Hypothalamus (tissue), 51 donors: ENCODE data around the gene NEUROD1.

ENCODE experiments used
- DNase-seq, 51 donors: peaks; one replicate each; lab custom pipeline; 2025; lab: John Stamatoyannopoulos, UW

The NEUROD1 gene

DNA sequence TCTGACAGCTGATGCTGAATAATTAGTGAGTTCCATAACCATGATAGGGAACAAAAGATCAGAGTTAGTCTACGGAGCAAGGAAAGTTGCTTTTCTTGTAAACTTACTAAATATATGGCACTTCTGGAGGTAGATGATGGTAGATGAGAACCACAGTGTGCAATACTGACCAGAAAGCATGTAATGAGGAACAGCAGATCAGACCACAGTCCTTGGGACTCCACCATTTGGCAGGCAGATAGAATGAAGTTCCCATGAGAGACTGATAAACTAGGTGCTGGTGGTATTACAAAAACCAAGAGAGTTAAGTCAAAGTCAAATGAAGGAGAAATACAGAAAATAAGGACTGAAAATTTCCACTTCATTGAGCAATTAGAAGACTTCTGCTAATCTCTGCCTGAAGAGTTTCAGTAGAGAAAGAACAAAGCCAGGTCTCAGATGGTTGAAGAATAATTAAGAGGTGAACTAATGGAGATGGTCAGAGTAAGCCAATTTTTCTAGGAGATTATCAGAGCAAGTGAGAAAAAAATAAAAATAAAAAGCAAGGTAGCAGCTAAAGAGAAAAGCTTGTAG is 33.8 kb downstream of the NEUROD1 start:
- no peak for DNase-seq

DNA sequence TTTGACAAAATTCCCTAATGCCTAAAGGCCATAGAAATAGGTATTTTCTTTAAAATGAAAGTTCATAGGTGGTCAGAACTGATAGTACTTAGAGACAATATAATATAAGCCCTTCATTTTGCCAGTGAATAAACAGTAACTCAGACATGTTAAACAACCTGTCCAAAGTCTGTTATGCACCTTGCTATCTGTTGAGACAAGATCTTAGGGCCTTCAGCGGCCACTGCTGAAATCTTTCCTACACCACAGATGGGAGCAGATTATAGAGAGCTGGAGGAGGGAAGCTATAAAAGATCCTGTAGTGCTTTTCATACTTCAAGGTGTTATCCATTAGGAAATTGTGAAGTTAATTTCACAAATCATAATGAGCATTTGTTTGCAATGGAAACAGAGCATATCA is 37.2 kb downstream of the NEUROD1 start:
- DNase-seq, result no peak

DNA sequence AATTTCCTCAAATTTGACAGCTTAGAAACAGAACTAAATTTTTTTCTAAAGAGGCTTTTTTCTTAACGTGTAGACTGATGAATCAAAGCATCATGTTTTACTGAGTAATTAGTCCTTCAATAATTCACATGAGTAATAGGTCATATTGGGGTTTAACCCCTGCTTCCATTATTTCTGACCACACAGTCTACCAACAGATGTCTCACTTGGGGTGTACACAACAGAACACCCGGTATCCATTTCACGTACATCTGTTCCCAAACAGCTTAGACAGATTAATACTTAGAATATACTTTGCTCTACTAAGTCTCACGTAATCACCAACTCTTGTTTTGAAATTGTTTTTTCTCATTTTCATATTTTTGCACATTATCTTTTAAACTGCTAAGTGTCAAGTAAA is 38.2 kb downstream of the NEUROD1 start:
- no peak for DNase-seq

DNA sequence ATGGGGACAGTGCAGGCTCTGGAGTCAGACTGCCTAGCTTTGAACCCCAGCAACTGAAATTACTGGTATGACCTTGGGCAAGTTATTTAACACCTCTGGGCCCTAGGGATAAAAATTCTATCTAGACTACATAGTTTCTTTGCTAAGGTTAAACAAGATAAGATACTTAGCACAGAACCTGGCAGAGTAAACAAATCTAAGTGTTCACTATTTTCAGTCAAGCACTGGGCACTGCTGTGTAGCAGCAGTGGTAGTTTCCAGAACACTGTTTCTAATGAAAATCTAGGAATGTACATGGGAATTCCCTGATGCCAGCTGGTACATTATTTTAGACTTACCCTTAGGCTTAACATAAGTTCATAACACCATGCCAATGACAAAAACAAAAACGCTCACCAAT is 40.6 kb downstream of the NEUROD1 start:
- no peak for DNase-seq

DNA sequence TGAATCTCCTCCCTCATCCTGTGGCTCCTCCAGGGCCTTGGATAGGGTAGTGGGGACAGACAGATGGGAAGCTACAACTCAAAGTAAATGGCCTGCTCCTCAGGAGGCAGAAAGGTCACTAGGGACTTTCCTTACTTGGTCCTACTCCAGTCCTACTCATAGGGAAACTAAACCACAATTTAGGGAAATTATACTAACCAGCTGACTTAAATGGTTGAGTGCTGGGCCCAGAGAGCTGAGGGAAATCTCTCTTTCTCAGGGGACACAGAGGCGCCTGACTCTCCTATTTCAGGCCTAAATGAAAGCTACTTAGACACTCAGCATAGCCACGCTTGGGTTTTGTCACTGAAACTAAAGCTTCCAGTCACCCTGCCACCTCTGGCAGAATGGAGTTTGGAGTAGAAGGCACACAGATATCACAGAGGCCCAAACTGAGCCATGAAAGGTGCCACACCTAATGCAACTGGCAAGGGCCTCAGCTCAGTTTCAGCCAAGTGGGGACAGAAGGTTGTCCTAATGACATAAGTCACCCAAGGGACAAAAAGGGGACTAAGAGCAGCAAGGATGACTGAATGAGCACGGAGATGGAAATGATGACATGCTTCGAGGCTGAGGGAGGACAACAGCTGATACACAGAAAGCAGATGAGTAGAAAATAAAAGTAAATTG is 47.5 kb downstream of the NEUROD1 start:
- no peak for DNase-seq

DNA sequence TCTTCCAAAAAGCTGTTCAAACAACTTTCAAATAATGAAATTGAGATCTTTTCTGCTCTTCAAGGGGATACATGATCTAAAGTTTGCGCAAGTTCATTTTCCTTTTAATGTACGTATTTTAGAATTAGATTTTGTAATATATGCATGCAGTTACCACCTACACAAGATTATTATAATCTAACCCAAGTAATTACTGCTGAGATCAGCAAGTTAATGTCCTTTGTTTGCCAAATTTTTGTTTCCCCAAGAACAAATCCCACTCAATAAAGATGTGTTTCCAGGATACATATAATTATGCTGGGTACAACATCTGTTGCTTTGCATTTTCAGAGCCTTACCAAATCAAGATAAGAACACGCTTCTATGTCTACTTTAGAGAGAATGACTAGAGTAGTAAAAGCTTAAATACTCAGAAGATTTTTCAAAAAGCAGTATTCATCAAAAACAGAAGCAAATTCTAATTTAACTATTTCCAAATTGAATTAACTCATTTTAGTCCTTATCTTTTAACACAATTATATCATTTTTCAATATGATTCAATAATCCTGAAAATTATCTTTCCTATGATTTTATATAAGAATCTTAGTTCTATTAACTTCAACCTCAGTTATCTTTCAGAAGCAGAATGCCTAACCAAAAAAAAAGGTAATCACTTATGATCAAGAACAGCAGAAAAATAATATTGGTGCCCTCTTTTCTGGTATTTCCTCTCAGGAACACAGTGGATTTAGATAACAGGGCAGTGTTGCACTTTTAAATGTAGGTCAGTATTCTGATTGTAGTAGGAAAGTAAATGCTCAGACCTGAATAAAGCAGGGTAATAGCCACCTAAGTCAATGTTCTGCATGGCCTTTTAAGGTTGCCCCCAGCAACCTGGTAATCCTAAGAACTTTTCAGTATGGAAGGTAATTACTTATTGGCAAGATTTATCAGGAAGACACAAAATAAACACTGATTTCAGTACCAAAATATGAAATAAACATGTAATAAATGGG is 51.4 kb downstream of the NEUROD1 start:
- DNase-seq, result no peak

DNA sequence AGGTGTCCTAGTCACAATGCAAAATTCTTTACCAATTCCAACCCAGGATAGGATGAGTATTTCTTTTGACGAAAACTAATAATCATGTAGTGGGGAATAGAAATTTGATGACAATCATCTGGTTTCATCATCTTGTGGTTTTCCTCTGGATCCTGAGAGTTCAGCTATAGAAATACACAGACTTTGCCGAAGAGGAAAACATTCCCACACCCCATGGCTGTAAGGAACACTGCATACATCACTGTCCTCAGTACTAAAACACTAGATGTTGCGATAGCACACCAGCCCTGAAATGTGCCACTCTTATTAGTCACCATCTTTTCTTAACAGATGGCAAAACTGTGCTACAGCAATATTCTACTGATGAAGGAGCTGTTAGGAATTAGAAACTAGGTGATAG is 52.8 kb downstream of the NEUROD1 start:
- no peak for DNase-seq

DNA sequence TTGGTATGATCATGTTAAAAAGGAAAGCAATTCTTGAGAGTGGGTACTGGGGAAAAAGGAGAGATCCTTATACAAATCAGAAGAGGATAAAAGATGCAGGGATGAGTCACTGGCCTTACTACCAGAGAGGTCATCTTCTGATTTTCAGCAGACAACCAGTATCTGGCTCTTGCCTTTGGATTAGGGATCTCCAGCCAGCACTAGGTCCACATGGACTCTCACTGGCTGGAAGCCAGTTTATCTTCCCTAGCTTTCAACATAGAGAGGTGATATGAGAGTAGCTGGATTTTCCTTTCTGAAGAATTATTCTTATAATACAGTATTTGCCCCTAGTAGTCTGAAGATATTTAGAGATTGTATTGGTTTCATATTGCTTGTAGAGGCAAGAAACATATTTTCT is 53.6 kb downstream of the NEUROD1 start:
- DNase-seq, result no peak
